Esophagus muscularis mucosa (tissue), 3 donors: Measurements from ENCODE around the gene ASB14.

Source experiments
- CTCF ChIP-seq, 3 experiments: fragments of 200-600 bp in 2 of 3; fragments of 450-650 bp in 1 of 3; sonication (generic) in 2 of 3; IDR thresholded peaks; one replicate each; pipeline ENCODE4 v1.5.1; 2017 to 2019; ENCODE audit warnings: antibody characterized with exemption in 3 of 3, mild to moderate bottlenecking in 2 of 3, moderate library complexity in 1 of 3
- POLR2AphosphoS5 ChIP-seq, 2 donors: sonication (generic); formaldehyde crosslinking; IDR thresholded peaks; one replicate each; pipeline ENCODE4 v1.6.1; 2017; ENCODE audit warnings: antibody characterized with exemption in 2 of 2

DNA sequence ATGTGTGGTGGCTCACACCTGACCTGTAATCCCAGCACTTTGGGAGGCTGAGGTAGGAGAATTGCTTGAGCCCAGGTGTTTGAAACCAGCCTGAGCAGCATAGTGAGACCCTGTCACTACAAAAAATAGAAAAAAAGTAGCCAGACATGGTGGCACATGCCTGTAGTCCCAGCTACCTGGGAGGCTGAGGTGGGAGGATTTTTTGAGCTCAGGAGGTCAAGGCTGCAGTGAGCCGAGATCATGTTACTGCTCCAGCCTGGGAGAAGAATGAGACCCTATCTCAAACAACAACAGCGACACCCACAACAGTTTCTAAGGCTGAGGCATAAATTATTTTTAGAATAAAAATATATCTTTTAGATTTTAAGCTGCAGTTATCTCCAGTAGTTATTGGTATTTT is 58.7 kb downstream of the ASB14 start:
- no peak for TF ChIP-seq CTCF (IDR thresholded peaks at IDR 0.05)
- no peak for TF ChIP-seq POLR2AphosphoS5 (IDR thresholded peaks at IDR 0.05)
